GM12864 (cell line): ENCODE results near the gene UNCX.

Experiments used
- DNase-seq: peaks from one replicate; pipeline ENCODE4 v3.0.0-alpha.2; 2011; ENCODE audit warnings: low read depth
- H3K4me3 ChIP-seq: 2 replicates; pipeline ENCODE4 v1.5.1; 2011; ENCODE audit warnings: mild to moderate bottlenecking, low read depth, low read length, control low read depth
- CTCF ChIP-seq: IDR thresholded peaks from 2 replicates; pipeline ENCODE4 v1.5.1; 2011; ENCODE audit warnings: low read depth, mild to moderate bottlenecking, moderate library complexity, low read length, control low read depth, inconsistent platforms; ENCODE audit errors: missing control alignments

Gene UNCX

GRCh38 chr7:1239803-1240516, 7.3 kb downstream of the UNCX start:
- TF ChIP-seq CTCF, result no peak
- no peak for DNase-seq
- no peak overlapping the region for H3K4me3 ChIP-seq

DNA sequence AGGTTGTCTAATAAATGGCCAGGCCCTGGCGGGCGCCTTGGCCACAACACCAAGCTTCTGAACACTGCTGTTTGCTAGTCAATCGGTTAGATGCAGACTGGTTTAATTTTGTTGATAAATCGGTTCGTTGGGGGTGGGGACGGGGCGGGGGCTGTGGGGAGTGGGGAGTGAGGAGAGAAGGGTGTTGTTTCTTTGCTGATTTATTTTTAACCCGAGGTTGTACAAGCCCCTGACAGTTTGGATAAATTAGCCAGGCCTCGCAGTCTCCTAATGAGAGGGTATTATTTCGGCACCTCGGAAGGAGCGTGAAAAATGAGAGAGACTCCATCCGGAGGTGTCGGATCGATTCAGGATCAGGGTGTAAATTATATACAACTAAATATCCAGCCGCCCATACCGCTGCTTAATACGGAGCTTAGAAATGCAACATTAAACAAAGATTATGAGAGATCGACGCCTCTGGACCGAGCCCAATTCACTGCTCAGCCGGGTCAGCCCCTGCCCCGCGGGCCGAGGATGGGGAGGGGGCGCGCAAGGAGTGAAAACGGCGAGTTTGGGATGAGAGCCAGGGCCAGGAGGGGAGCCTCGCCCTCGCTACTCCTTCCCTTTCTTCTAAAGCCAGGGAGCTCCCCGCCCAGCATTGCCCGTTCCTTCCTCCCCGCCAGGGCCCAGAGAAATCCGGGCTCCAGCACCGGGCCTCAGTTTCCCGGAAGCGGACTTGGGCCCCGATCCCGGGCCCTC, 8.0 kb downstream of the UNCX start:
- no peak overlapping the region for H3K4me3 ChIP-seq
- no peak for TF ChIP-seq CTCF
- no peak for DNase-seq

DNA sequence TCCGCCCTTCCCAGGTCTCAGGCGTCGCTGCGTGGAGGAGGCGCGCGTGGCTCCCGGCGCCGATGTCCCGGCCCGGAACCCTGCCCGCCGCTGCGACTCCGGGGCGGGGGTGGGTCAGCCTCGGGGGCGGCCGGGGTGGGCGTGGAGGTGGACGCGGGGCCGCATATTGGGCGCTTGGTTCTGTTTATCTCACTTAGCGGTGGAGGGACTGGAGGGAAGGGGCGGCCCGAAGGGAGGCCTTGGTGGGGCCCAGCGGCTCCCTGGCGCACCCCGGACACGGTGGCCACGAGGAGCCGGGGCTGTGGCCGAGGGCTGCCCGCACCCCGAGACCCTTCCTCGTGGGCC, 8.6 kb downstream of the UNCX start:
- no peak overlapping the region for H3K4me3 ChIP-seq
- DNase-seq, result no peak
- no peak for TF ChIP-seq CTCF

DNA sequence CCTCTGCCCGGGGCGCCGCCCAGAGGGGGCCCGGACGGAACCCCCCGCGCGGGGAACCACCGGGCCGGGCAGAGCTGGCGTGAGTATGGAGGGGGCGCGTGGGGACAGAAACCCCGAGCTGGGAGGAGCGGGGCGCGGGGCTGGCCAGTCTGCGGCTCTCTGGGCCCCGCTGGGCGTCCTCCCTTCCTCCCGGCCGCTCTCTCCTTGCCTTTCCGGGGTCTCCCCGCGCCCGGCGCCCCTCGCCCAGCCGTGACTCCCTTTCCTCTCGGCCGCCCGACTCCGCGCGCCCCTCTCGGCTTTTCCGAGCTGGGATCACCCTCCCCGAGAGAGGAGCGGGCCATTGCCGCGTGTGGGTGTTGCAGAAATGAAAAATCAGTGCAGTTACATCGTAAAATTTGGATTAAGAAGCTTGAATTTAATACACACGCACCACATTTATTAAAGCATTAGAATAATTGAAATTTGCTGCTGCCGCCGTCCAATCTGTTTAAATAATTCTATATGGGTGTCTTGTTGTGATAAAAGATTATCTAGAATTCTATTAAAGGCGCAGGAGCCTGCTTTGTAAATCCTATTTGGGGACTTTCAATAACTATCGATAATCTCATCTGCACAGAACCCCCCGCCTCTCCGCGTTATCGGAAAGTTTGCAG, 9.1 kb downstream of the UNCX start:
- no peak for TF ChIP-seq CTCF
- no peak overlapping the region for H3K4me3 ChIP-seq
- no peak for DNase-seq

GRCh38 chr7:1242256-1242605, 9.6 kb downstream of the UNCX start:
- no peak for DNase-seq
- no peak for TF ChIP-seq CTCF
- no peak overlapping the region for H3K4me3 ChIP-seq

DNA sequence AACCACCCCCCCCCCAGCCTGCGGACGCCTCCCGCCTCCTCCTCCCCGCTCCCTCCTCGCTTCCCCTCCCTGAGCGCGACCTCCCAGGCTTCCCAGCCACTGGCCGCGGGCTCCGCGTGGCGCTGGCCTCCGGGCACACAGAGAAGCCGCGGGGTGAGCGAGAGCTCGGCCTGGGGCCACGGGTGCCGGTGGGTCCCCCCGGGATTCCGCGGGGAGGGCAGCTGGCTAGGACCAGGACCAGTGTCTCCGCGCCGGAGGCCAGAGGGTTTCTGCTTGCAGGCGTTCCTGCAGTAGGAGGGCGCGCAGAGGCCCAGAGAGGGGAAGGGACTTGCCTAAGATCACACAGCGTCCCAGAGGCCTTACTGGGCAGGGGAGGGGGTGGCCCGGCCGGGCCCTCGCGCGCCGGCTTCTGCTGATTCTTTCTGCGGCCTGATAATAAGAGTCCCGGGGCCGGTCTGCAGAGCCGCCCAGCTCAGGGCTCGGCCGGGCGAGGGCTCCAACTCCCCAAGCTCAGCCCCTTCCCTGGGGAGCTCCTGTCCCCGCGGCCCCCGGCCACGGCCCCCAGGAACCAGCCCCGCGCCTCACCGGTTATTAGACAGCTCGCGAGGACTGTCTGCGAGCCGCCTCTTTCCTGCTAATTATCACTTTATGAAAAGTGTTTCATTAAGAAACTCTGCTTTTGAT, 10.1 kb downstream of the UNCX start:
- no peak for DNase-seq
- no peak overlapping the region for H3K4me3 ChIP-seq
- no peak for TF ChIP-seq CTCF
